ENCODE results near the gene PCDHA10.

The PCDHA10 gene

GRCh38 chr5:140883927-140884697, 28.4 kb downstream of the PCDHA10 start:
- DNase-seq, result no peak

GRCh38 chr5:140916325-140916724, 60.6 kb downstream of the PCDHA10 start:
- no peak for DNase-seq
